Stimulated activated CD8-positive, alpha-beta memory T cell treated with anti-CD3 and anti-CD28 coated beads, Interleukin-4, amount 100 ng/mL, for 4 hours (primary cell): Measurements from ENCODE around the gene TRMT44.
"Not testable (repeated sequence)": the region's sequence is repeated elsewhere in the genome, so short reads cannot be mapped to it uniquely, and the experiment has no call there.

Experiments
- DNase-seq, 2 donors: peaks; one replicate each; pipeline ENCODE4 v3.0.0-alpha.2; 2020; ENCODE audit warnings: low read depth in 2 of 2, low spot score in 1 of 2

Gene TRMT44

GRCh38 chr4:8510191-8510590, 69.6 kb downstream of the TRMT44 start:
- DNase-seq = no peak

- no peak for DNase-seq
Measured at GRCh38 chr4:8510611-8511285, 70.2 kb downstream of the TRMT44 start.

GRCh38 chr4:8512510-8512909, 71.9 kb downstream of the TRMT44 start:
- DNase-seq = no peak

GRCh38 chr4:8513080-8513479, 72.5 kb downstream of the TRMT44 start:
- DNase-seq = not testable (repeated sequence)

- DNase-seq = no peak
Measured at GRCh38 chr4:8513931-8514330, 73.4 kb downstream of the TRMT44 start.

- DNase-seq = no peak
Measured at GRCh38 chr4:8514391-8514790, 73.8 kb downstream of the TRMT44 start.

GRCh38 chr4:8515316-8516060, 74.9 kb downstream of the TRMT44 start:
- DNase-seq = no peak

- no peak for DNase-seq
Measured at GRCh38 chr4:8516061-8516573, 75.5 kb downstream of the TRMT44 start.

- DNase-seq = no peak
Measured at GRCh38 chr4:8516996-8517550, 76.5 kb downstream of the TRMT44 start.

- no peak for DNase-seq
Measured at GRCh38 chr4:8517946-8518345, 77.4 kb downstream of the TRMT44 start.

GRCh38 chr4:8522160-8523120, 81.9 kb downstream of the TRMT44 start:
- DNase-seq = no peak

GRCh38 chr4:8523175-8523574, 82.6 kb downstream of the TRMT44 start:
- DNase-seq = no peak

GRCh38 chr4:8523766-8524165, 83.2 kb downstream of the TRMT44 start:
- DNase-seq = no peak

GRCh38 chr4:8524595-8525382, 84.2 kb downstream of the TRMT44 start:
- DNase-seq = no peak

GRCh38 chr4:8525383-8526120, 85.0 kb downstream of the TRMT44 start:
- DNase-seq = no peak
